ENCODE data around the gene HSD17B13.
"Not testable (repeated sequence)": the region's sequence is repeated elsewhere in the genome, so short reads cannot be mapped to it uniquely, and the experiment has no call there.

The HSD17B13 gene

DNA sequence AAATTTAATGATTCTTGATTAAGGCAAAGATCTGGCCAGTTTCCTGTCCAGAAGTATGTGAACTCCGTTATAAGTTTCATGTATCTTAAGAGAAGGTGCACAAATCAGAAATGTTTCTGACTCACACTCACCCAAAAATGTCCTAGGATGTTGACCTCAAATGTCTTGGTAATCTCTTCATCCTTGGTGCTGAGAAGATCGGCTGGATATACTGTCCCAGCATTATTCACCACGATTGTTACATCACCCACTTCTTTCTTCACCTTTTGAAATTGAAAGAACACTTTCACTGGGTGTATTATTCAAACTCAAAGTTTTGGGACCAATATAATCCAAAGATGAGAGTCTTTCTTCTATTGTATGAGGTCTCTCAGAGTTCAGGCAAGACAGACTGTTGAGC, 5.7 kb downstream of the HSD17B13 start:
- no peak for DNase-seq (ENCODE audit: low spot score)

DNA sequence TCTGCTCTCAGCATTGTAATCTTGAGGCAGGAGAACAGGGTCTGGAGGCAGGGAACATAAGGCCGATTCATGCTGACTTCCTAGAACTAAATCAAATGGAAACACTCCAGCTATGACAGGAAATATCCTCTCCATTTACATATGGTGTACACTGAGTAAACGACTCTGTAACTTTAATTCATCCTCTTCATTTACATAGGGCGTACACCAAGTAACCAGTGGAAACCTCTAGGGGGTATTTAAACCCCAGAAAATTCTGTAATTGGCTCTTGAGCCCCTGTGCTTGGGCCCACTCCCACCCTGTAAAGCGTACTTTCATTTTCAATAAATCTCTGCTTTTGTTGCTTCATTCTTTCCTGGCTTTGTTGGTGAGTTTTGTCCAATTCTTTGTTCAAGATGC, 7.7 kb downstream of the HSD17B13 start:
- DNase-seq (ENCODE audit: low spot score), result not testable (repeated sequence)

DNA sequence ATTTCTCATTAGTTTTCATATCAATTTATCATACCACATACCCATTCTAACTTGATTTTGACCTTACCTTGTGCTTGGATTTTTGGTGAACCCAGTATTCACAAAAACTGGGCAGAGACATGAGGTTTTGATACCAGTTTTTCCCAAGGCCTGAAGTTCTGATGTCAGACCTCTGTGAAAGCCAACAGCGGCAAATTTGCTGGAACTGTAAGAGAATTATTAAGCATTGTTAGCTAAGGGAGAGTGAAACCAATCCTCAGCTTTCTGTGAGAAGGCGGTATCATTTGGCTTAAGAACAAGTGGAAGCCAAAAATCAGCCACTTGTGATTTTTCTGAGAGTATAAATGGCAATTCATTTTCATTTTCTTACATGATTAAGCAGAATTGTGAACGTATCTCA, 8.9 kb downstream of the HSD17B13 start:
- DNase-seq (ENCODE audit: low spot score), result no peak

DNA sequence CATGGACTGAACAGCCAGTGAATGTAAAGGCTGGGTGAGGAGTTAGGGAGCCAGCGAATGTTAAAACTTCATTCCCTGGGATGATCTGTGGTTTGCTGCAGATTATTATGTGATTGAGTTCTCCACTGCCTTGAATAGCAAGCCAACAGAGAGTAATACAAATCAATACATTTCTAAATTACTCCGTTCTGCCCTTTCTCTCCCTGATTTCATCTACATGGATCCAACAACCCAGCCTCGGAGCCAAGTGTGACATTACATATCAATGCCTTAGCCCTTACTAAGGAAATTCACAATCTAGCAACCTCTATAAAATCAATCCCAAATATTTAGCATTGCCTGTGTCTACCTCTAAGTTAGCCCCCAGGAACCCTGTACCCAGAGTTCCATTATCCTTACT, 11.0 kb downstream of the HSD17B13 start:
- DNase-seq (ENCODE audit: low spot score), result no peak

DNA sequence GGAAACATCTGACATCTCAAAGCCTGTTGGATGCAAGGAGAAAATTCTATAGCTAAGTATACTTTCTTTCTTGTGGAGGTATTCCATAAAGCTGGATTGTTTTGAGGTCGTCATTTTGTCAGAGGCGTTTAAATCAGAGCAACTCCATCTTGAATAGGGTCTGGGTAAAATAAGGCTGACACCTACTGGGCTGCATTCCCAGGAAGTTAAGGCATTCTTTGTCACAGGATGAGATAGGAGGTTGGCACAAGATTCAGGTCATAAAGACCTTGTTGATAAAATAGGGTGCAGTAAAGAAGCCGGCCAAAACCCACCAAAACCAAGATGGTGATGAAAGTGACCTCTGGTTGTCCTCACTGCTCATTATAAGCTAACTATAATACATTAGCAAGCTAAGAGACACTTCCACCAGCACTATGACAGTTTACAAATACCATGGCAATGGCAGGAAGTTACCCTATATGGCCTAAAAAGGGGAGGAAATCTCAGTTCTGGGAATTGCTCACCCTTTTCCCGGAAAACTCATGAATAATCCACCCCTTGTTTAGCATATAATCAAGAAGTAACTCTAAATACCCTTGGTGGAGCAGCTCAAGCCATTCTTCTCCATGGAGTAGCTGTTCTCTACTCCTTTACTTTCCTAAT, 11.9 kb downstream of the HSD17B13 start:
- DNase-seq (ENCODE audit: low spot score), result no peak

DNA sequence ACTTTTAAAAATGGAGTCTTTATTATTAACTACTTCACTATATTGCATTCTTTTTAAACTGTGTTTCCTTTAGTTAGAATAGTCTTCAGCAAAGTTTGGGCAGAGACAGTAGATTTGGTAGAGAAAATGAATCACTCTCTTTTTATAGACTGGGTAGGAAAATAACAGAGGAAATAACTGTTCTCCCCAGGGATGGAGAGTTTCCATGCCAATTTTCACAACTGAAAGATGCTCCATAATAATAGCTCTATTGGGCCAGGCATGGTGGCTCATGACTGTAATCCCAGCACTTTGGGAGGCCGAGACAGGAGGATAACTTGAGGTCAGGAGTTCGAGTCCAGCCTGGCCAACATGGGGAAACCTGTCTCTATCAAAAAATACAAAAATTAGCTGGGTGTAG, 13.1 kb downstream of the HSD17B13 start:
- no peak for DNase-seq (ENCODE audit: low spot score)

DNA sequence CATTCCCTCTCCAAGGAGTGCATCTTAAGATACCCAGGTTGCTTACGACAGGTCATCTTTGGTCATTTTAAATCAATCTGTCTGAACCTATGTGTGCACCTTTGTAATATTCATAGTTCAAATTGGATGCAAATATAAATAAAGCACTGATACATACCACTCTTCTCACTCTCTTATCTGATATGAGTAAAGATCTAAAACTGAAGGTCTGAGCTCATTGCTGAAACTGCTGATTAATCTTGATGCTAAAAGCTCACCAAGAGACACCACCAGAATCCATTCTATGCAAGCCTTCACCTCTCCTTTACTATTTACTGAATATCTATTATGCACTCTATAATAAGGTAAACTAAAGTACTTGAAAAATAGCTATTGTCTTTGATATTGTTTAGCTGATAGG, 16.6 kb downstream of the HSD17B13 start:
- no peak for DNase-seq (ENCODE audit: low spot score)

DNA sequence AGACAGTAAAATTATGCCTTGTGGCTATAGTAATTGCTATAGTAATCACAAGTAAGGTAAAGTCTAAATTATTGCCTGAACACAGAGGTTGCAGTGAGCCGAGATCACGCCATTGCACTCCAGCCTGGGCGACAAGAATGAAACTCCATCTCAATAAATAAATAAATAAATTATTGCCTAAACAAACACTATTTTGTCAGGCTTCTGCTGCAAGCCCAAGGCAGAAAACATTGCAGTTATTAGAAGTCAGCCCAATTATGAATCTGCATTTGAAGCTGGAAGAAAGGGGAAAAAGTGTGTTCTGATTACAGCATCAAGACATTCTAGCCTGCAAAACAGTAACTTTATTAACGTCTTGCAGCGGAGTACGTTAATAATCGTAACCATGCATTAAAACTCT, 17.1 kb downstream of the HSD17B13 start:
- no peak for DNase-seq (ENCODE audit: low spot score)

DNA sequence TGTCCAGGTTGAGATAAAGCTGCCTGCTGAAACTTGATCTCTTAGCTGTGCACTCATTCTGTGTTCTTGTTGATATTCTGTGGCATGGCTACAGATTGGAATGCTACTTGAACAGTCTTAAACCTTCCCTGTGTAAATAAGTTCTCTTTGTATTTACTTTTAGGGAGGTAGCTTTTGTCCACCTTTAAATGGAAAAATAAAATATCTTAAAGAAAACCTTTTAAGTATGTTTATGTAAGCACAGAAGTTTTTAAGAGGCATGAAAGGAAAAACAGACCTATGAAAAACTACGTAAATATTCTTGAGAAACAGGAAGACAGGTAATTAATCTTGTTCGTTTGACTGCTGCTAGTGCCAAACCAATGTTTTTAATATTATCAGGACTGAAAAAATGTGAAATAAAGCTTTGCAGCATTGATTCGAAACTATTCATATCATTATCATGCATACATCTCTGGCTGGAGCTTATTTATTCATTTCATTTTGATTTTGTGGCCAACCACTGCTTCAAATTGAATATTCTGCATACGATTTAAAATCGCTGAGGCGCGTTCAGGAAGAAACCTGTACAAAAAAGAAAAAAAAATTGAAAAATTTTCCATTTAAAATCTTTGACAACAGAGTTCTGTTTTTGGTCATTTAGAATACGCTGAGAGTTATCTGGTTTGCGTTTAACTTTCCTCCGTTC, 17.8 kb downstream of the HSD17B13 start:
- DNase-seq (ENCODE audit: low spot score), result no peak

DNA sequence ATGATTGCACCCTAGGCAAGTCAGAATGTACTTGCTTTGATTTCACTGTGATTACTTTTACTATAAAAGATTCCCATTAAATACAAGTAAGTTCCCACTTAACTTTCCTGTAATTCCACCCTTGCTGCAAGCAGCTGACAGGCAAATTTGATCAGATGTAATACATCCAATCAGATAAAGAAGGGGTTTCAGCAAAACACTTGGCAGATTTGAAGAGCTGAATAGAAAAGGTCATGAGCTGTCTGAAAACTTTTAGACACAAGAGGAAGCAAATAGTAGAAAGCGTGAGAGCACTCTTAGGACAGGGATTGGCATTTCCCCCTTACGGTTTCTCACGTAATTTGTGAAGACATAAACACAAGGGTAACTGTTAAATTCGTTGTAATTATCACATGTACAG, 22.8 kb downstream of the HSD17B13 start:
- DNase-seq (ENCODE audit: low spot score), result no peak

DNA sequence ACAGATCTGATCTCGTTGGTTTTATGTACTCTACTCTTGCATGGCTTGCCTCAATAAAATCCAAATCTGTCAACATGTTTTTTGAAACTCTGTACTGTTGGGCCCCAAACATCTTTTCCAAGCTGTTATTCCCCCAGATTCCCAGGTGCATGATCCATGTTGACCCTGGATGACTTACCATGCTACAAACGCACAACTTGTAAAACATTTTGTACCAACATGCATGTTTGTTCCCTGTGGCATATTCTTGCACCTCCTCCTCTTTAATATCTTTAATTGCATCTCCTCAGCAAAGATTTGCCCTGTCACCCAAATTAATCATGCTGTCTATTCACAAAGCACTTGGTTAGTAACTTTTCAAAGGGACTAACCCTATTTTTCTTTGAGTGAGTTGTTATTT, 24.3 kb downstream of the HSD17B13 start:
- DNase-seq (ENCODE audit: low spot score), result no peak

DNA sequence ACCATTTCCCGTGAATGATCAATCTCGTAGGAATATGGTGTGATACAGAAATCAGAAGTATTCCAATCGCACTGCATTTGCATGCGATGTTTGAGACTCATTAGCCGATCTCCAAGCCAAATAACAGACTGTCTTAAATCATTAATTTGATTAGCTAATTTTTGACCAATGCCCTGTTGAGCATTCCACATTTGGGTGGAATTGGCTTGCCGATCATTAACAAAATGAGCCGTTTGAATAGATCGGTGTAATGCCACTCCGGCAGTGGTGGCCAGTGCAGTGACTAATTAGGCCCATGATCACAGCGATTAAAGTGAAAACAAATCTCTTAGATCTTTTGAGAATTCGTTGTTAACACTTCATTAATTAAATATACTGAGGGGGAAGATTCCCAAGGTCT, 27.8 kb downstream of the HSD17B13 start:
- not testable (repeated sequence) for DNase-seq (ENCODE audit: low spot score)

DNA sequence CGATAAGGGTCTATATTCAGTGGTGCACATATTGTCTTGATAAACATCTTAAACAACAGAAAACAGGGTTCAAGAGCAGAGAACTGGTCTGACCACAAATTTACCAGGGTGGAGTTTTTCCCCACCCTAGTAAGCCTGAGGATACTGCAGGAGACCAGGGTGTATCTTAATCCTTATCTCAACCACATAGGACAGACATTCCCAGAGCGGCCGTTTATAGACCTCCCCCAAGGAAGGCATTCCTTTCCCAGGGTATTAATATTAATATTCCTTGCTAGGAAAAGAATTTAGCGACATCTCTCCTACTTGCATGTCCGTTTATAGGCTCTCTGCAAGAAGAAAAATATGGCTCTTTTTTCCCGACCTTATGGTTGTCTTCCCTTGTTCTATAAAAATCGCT, 28.8 kb downstream of the HSD17B13 start:
- not testable (repeated sequence) for DNase-seq (ENCODE audit: low spot score)

DNA sequence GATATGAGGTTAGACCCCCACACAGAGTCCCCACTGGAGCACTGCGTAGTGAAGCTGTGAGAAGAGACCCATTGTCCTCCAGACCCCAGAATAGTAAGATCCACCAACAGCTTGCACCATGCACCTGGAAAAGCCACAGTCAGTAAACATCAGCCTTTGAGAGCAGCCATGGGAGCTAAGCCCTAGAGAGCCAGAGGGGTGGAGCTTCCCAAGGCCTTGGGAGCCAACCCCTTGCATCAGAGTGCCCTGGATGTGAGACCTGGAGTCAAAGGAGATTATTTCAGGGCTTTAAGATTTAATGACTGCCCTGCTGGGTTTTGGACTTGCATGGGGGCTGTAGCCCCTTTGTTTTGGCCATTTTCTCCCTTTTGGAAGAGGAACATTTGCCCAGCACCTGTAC, 35.7 kb downstream of the HSD17B13 start:
- DNase-seq (ENCODE audit: low spot score), result no peak

DNA sequence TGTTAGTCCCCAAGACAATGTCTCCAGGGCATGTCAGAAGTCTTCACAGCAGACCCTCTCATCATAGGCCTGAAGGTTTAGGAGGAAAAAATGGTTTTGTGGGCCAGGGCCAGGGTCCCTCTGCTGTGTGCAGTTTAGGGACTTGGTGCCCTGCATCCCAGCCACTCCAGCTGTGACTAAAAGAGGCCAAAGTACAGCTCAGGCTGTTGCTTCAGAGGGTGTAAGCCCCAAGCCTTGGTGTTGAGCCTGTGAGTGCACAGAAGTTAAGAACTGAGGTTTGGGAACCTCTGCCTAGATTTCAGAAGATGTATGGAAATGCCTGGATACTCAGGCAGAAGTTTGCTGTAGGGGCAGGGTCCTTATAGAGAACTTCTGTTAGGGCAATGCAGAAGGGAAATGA, 38.4 kb downstream of the HSD17B13 start:
- DNase-seq (ENCODE audit: low spot score), result not testable (repeated sequence)

DNA sequence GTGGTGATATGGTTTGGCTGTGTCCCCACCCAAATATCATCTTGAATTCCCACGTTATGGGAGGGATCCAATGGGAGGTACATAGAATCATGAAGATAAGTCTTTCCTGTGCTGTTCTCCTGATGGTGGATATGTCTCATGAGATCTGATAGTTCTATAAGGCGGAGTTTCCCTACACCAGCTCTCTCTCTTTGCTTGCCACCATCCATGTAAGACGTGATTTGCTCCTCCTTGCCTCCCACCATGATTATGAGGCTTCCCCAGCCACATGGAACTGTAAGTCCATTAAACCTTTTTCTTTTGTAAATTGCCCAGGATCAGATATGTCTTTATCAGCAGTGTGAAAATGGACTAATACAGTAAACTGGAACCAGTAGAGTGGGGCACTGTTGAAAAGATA, 39.5 kb downstream of the HSD17B13 start:
- DNase-seq (ENCODE audit: low spot score), result no peak

DNA sequence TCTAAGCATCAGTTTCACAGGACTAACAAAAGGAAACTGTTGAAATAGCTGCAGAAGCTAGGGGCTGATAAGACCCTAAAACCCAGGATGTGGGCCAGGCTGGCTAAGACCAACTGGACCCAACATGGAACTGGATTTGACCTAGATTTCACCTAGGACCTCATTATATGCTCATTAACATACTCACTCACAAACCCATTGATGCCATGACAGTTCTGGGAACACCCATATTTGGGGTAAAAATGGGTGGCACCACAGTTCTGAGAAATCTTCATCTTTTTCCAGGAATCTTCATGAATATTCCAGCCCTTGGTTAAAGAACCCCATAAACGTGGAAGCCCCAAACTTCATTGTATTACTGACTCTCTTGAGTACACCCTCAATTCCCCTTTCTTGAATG, 41.1 kb downstream of the HSD17B13 start:
- no peak for DNase-seq (ENCODE audit: low spot score)

DNA sequence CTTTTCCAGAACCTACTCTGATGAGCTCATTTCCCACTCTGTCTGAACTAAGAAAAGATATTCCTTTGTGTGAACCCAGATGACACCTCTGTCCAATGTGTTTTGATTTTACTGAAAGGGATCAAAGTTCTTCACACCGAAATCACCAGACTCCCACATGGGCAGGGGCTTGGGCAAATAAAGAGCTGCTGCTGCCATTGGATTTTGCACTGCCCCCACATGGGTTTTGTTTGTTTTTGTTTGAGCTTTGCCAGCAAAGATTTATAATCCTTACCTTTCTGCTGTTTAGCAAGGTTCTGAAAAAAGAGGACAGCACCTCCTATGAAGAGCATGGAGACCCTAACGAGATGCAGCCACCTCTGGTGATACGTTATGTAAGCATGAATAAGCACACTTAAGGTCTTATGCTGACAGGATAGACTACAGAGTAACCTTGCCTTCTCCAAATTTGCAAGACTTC, 44.3 kb downstream of the HSD17B13 start:
- DNase-seq (ENCODE audit: low spot score), result no peak

DNA sequence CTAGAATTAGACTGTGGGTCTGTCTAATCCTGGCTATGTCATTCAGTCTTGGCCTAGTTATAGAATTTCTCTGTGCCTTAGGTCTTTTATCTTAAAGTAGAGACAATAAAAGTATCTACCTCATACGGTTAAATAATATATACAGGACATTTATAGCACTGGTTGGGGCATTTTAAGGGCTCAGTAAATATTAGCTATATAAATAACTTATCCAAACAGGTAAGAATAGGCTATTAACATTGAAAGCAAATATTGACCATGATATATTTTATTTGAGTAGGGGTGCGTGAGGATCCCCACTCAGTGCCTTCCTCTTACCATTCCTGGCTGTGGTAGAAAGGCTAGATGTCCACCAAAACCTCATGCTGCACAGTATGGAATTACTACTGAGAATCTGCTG, 47.4 kb downstream of the HSD17B13 start:
- DNase-seq (ENCODE audit: low spot score), result no peak

DNA sequence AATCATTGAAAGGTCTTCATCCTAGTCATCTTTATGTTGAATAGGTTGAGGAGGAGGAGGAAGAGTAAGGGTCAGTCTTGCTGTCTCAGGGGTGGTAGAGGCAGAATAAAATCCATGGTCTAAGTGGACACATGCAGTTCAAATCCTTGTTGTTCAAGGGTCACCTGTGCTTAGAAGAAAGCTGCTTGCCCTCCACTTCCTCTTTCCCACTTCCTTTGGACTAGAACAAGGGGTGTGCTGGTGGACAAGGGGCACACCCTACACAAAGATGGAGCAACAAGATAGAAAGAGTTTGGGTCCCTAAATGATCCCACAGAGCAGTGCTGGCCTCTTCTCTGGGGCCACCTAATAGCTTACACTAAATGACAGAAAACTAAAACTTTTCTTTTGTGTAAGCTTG, 47.9 kb downstream of the HSD17B13 start:
- no peak for DNase-seq (ENCODE audit: low spot score)

DNA sequence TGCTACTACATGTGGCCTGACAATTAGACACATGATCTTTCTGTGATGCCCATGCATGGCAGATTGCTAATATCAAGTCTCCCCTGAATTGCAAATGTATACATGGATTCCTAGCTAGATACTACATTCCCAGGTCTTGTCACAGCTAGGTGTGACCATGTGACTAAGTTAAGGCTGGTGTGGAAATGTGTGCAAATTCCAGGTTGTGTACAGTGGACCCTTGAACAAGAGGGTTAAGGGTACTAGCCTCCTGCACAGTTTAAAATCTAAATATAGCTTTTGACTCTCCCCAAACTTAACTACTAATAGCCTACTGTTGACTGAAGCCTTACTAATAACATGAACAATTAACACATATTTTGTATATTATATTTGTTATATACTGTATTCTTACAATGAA, 48.4 kb downstream of the HSD17B13 start:
- no peak for DNase-seq (ENCODE audit: low spot score)

DNA sequence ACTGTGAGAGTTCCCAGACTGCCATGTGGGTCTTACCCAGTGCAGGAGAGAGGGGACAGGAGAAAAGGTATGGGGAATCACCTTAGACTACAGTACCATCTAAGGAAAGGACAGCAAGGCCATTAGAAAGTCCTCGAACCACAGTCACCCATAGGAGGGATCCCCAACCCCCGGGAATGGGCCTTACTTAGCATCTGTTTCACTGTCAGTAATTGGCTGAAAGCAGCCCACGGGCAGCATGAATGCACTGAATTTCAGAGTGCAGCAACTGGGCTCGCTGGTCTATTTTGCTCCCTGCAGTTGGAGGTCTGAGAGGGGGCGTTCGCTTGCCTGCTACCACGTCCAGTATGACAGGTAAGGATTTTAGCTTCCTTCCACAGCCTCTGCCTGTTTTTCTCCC, 51.9 kb downstream of the HSD17B13 start:
- DNase-seq (ENCODE audit: low spot score), result no peak

DNA sequence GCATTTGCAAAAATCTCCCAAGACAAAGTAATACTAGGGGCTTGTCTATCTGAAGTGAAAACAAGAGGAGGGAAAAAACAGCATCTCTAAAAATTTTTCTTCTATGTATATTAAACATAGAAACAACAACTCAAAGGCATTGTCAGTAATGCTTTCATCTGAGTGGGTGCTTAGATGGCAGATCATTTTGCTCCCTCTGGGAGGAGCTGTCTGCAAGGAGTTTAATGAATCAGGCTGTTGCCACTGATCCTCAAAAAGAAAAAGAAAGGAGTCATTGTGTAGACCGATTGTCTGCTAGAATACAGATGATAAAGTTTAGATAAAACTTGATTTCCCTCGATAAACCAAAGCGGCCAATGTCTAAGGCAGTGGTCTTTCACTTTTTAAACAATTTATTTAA, 52.5 kb downstream of the HSD17B13 start:
- DNase-seq (ENCODE audit: low spot score), result no peak

DNA sequence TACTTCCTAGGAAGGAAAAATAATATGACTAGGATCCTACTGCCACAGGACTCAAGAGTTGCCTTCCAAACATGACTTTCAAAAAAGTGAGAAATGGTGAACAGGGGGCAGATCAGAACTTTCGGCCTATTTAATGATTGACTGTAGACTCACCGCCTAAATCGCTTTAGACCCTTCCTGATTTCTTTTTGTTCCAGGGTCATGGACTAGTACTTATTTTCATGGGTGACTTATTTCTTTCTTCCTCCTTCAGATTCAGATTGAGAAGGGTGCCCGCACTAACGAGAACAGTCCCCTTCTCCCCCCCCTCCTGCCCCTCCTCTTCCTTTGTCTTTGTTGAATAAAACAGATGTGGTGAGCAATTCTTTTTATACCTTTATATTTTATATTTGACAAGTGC, 54.3 kb downstream of the HSD17B13 start:
- no peak for DNase-seq (ENCODE audit: low spot score)
